Breast epithelium (tissue), 3 donors: ENCODE data around the gene SIL1.

Source experiments
- CTCF ChIP-seq, 3 donors: fragments of 450-650 bp; IDR thresholded peaks; one replicate each; pipeline ENCODE4 v1.5.1; 2016 to 2017; ENCODE audit warnings: antibody characterized with exemption in 3 of 3, mild to moderate bottlenecking in 3 of 3, moderate library complexity in 3 of 3
- POLR2A ChIP-seq: fragments of 450-650 bp; IDR thresholded peaks from one replicate; pipeline ENCODE4 v1.6.1; 2016; ENCODE audit warnings: antibody characterized with exemption, mild to moderate bottlenecking, moderate library complexity
- POLR2AphosphoS5 ChIP-seq, 3 donors: sonication (generic); formaldehyde crosslinking; IDR thresholded peaks; one replicate each; pipeline ENCODE4 v1.6.1; 2017; ENCODE audit warnings: antibody characterized with exemption in 3 of 3

- TF ChIP-seq CTCF (IDR thresholded peaks at IDR 0.05): no peak
- no peak for TF ChIP-seq POLR2AphosphoS5 (IDR thresholded peaks at IDR 0.05)
- TF ChIP-seq POLR2A: no peak
Measured at GRCh38 chr5:139046551-139046950, 151.6 kb downstream of the SIL1 start.
